Measurements from ENCODE around the gene NPAS3.

- TF ChIP-seq, protein P1, sequence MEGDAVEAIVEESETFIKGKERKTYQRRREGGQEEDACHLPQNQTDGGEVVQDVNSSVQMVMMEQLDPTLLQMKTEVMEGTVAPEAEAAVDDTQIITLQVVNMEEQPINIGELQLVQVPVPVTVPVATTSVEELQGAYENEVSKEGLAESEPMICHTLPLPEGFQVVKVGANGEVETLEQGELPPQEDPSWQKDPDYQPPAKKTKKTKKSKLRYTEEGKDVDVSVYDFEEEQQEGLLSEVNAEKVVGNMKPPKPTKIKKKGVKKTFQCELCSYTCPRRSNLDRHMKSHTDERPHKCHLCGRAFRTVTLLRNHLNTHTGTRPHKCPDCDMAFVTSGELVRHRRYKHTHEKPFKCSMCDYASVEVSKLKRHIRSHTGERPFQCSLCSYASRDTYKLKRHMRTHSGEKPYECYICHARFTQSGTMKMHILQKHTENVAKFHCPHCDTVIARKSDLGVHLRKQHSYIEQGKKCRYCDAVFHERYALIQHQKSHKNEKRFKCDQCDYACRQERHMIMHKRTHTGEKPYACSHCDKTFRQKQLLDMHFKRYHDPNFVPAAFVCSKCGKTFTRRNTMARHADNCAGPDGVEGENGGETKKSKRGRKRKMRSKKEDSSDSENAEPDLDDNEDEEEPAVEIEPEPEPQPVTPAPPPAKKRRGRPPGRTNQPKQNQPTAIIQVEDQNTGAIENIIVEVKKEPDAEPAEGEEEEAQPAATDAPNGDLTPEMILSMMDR (IDR thresholded peaks at IDR 0.05 in 8 of 11, conservative IDR thresholded peaks at IDR 0.05 in 3 of 11), result no peak
- TF ChIP-seq POLR2A (IDR thresholded peaks at IDR 0.05) (no peak), POLR2AphosphoS5 (IDR thresholded peaks at IDR 0.05) (no peak)
These were observed 525.1 kb downstream of the NPAS3 start for GRCh38 chr14:33463731-33464130.
